Astrocyte (in vitro differentiated cells and primary cell): Measurements from ENCODE around the gene RNGTT.

Experiments
- CTCF ChIP-seq: IDR thresholded peaks from 2 replicates; pipeline ENCODE4 v1.5.1; 2011; ENCODE audit warnings: low read depth, mild to moderate bottlenecking, inconsistent platforms, low read length, moderate library complexity; ENCODE audit not compliant: insufficient read depth
- EZH2 ChIP-seq: IDR thresholded peaks from 2 replicates; pipeline ENCODE4 v1.6.1; 2012; ENCODE audit warnings: mild to moderate bottlenecking, low read length, inconsistent platforms; ENCODE audit not compliant: insufficient read depth

DNA sequence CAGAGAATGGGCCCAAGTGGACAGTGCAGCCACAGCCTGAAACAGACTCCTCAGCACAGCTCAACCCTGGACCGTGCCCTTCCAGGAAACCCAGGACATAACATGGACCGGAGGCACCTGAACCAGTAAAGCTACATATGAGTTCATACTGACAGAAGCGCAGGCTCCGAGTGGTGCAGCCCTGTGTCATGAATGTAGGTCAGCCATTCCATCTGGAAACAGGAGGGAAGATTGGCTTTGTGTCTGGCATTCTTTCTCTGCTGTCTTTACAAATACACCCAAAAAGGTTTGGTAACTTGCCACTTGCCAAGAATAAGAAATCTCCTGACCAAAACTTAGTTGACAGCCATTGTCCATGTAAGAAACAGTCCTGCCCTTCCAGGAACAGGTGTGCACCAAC, 366.6 kb downstream of the RNGTT start:
- TF ChIP-seq CTCF (no peak), EZH2 (no peak)
